Measurements from ENCODE around the gene PPY. TPM values are rescaled to one million over a fixed set of nuclear protein-coding genes. Genes with fewer than 3 reads are reported as not detected.

The PPY gene
- total and polyA plus RNA-seq, 10 of the 15 experiments (the other 5 are each of a cell fraction or from before 2014, with no cell fraction given) = 0.91 TPM; not detected in 9

DNA sequence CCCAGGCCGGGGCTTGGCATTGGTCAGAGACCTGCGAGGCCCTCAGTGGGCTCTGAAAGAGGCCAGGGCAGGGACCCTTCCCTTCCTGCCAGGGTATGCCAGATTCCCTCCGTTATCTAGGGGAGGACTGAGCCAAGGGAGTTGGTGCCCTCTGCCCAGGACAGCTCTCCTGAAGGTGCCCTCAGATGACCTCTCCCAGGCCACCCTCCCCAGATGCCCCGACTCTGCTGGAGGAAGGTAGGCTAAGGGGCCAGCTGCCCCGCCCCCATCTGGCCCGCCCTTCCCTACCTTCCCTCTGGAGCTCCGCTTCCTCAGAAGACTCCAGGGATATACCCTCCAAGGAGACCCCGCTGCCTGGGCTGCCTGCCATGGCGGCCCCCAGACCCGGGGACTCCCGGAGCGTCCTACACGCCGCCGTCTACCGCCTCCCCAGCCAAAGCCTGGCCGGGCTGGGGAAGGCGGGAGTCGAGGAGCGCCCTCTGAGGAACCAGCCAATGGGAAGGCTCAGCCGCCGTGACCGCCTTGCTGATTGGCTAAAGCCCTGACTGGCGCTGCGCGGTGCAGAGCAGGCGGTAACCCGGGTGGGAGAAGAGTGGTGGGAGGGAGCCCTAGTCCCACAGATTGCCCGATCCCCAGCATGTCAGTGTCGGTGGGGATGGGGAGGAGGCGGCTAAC, 42.0 kb downstream of the PPY start:
- ChIA-PET POLR2A (no interaction called here), SMC1A (ENCODE audit: uncharacterized antibody, unreplicated experiment) (no interaction called here), RAD21 (ENCODE audit: unreplicated experiment) (no interaction called here), CTCF (no interaction called here)
- H3K9ac ChIP-seq (ENCODE audit: control insufficient read depth, insufficient read depth, low read length) = no peak overlapping the region
- peak; percentile 89 for FAIRE-seq
- BruUV-seq (replicated peaks) = no TSS peak
- peaks cover 3 to 7% of the 10 kb centered on the region in 2 experiments; a peak in 3 of 4 replicates for H3K27me3 ChIP-seq (replicated peaks in 1 of 2; ENCODE audit: control insufficient read depth in 2 of 2, insufficient read depth in 2 of 2, low read length in 1 of 2)
- H3K4me3 ChIP-seq = no peak overlapping the region
- 0 out of 2 replicates have a peak, but pooled peaks cover 5% of the 10 kb centered on the region for H3K4me1 ChIP-seq (ENCODE audit: control insufficient read depth, insufficient read depth, low read length)
- no peaks in the 10 kb centered on the region for H3K36me3 ChIP-seq (ENCODE audit: control insufficient read depth in 2 of 2, insufficient read depth in 2 of 2, low read length in 1 of 2)
- H3K4me2 ChIP-seq (ENCODE audit: control insufficient read depth, insufficient read depth) = peak overlapping the region; percentile 69; the same call in 1 of the 2 replicates
- peak overlapping the region; percentile 44 for H2AFZ ChIP-seq (ENCODE audit: control insufficient read depth, low read depth, low read length)
- TF ChIP-seq ZNF207 (IDR thresholded peaks at IDR 0.05; ENCODE audit: borderline replicate concordance) (no peak), FOS (IDR thresholded peaks at IDR 0.05; ENCODE audit: borderline replicate concordance, extremely low read depth, insufficient read length) (peak; percentile 64), SP1 (IDR thresholded peaks at IDR 0.05; ENCODE audit: low read depth, low read length) (peak; percentile 93), HDAC6 (IDR thresholded peaks at IDR 0.05; ENCODE audit: unreplicated experiment) (no peak), NFYB (IDR thresholded peaks at IDR 0.05; ENCODE audit: insufficient read depth, low read depth, low read length) (peak; percentile 86)
- TF ChIP-seq, protein P1, sequence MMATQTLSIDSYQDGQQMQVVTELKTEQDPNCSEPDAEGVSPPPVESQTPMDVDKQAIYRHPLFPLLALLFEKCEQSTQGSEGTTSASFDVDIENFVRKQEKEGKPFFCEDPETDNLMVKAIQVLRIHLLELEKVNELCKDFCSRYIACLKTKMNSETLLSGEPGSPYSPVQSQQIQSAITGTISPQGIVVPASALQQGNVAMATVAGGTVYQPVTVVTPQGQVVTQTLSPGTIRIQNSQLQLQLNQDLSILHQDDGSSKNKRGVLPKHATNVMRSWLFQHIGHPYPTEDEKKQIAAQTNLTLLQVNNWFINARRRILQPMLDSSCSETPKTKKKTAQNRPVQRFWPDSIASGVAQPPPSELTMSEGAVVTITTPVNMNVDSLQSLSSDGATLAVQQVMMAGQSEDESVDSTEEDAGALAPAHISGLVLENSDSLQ (IDR thresholded peaks at IDR 0.05) = peak; percentile 81
- TF ChIP-seq, protein P2, sequence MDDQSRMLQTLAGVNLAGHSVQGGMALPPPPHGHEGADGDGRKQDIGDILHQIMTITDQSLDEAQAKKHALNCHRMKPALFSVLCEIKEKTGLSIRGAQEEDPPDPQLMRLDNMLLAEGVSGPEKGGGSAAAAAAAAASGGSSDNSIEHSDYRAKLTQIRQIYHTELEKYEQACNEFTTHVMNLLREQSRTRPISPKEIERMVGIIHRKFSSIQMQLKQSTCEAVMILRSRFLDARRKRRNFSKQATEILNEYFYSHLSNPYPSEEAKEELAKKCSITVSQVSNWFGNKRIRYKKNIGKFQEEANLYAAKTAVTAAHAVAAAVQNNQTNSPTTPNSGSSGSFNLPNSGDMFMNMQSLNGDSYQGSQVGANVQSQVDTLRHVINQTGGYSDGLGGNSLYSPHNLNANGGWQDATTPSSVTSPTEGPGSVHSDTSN (IDR thresholded peaks at IDR 0.05; ENCODE audit: insufficient replicate concordance, low read depth, low read length) = peak; percentile 54
- TF ChIP-seq, protein P3, sequence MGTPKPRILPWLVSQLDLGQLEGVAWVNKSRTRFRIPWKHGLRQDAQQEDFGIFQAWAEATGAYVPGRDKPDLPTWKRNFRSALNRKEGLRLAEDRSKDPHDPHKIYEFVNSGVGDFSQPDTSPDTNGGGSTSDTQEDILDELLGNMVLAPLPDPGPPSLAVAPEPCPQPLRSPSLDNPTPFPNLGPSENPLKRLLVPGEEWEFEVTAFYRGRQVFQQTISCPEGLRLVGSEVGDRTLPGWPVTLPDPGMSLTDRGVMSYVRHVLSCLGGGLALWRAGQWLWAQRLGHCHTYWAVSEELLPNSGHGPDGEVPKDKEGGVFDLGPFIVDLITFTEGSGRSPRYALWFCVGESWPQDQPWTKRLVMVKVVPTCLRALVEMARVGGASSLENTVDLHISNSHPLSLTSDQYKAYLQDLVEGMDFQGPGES (IDR thresholded peaks at IDR 0.05) = peak; percentile 34; the same call in 1 of the 2 replicates
- TF ChIP-seq, protein P4, sequence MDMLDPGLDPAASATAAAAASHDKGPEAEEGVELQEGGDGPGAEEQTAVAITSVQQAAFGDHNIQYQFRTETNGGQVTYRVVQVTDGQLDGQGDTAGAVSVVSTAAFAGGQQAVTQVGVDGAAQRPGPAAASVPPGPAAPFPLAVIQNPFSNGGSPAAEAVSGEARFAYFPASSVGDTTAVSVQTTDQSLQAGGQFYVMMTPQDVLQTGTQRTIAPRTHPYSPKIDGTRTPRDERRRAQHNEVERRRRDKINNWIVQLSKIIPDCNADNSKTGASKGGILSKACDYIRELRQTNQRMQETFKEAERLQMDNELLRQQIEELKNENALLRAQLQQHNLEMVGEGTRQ (IDR thresholded peaks at IDR 0.05; ENCODE audit: borderline replicate concordance, low read depth, low read length) = no peak
- peak; percentile 92 for ATAC-seq
- no peak for DNase-seq (ENCODE audit: low read depth, low spot score)
- no peaks in the 10 kb centered on the region for H3K79me2 ChIP-seq (ENCODE audit: control insufficient read depth, insufficient read depth, low read length)
- H4K20me1 ChIP-seq (ENCODE audit: control insufficient read depth, insufficient read depth) = no peaks in the 10 kb centered on the region; the same call in 1 of the 2 replicates
- H3K9me3 ChIP-seq (replicated peaks; ENCODE audit: control insufficient read depth, insufficient read depth, low read length) = no peaks in the 10 kb centered on the region
- H3K27ac ChIP-seq (ENCODE audit: control insufficient read depth, insufficient read depth) = no peak overlapping the region
- in situ Hi-C loops (cut with MboI) = no loop called here
- WGBS (ENCODE audit: insufficient coverage, insufficient replicate concordance, low lambda C conversion rate, missing lambda C conversion rate) = 7% methylated on average over 27 of the region's 31 CpGs
- intact Hi-C loops (cut with micrococcal nuclease; ENCODE audit: unreplicated experiment) = no loop called here
